ENCODE results near the gene PEPD. TPM values are rescaled to one million over a fixed set of nuclear protein-coding genes. Genes with fewer than 3 reads are reported as not detected.

The PEPD gene
- total and polyA plus RNA-seq, 4 donors, result 37.3 to 211 (median 117) TPM

GRCh38 chr19:33522371-33522662, 726 bp upstream of the PEPD start:
- Histone ChIP-seq H3K36me3 (ENCODE audit: control insufficient read depth in 4 of 4, insufficient read depth in 3 of 4, low read depth in 1 of 4, low read length in 3 of 4) (no peaks in the 10 kb centered on the region), H3K27me3 (ENCODE audit: control insufficient read depth in 4 of 4, insufficient read depth in 4 of 4, low read length in 3 of 4) (no peaks in the 10 kb centered on the region), H3K27ac (ENCODE audit: low read depth in 1 of 2, low read length in 2 of 2) (peak overlapping the region in 1 of 2 donors; percentile 4), H3K9ac (ENCODE audit: low read depth in 1 of 2, low read length in 2 of 2) (no peak overlapping the region), H3K9me3 (ENCODE audit: control insufficient read depth in 4 of 4, low read length in 3 of 4) (no peaks in the 10 kb centered on the region), H3K4me3 (ENCODE audit: low read depth in 1 of 3, low read length in 3 of 3) (peak overlapping the region; percentile 36 to 88 (median 61)), H3K4me1 (ENCODE audit: control insufficient read depth in 4 of 4, insufficient read depth in 4 of 4, low read length in 3 of 4) (peaks cover 4 to 63% (median 41%) of the 10 kb centered on the region in 4 donors)
- 87% methylated on average over 5 of the region's 5 CpGs for WGBS
- no peak for DNase-seq (ENCODE audit: low spot score)
- TF ChIP-seq TAF1 (conservative IDR thresholded peaks at IDR 0.05) (no peak), RXRA (IDR thresholded peaks at IDR 0.05) (no peak), JUND (IDR thresholded peaks at IDR 0.05) (no peak), HNF4A (conservative IDR thresholded peaks at IDR 0.05) (no peak), MAX (IDR thresholded peaks at IDR 0.05) (no peak), HNF4G (IDR thresholded peaks at IDR 0.05) (no peak), GABPA (IDR thresholded peaks at IDR 0.05 in 1 of 2, conservative IDR thresholded peaks at IDR 0.05 in 1 of 2) (no peak), SP1 (IDR thresholded peaks at IDR 0.05) (no peak), ZBTB33 (IDR thresholded peaks at IDR 0.05) (no peak), NR2F2 (IDR thresholded peaks at IDR 0.05) (no peak)

GRCh38 chr19:33520844-33521479, 629 bp downstream of the PEPD start:
- DNase-seq (ENCODE audit: low spot score), result no peak
- TF ChIP-seq JUND (IDR thresholded peaks at IDR 0.05) (peak in 1 of 2 donors; percentile 24), NR2F2 (IDR thresholded peaks at IDR 0.05) (peak; percentile 74), FOXA1 (IDR thresholded peaks at IDR 0.05) (no peak), ATF3 (IDR thresholded peaks at IDR 0.05) (no peak), HNF4A (conservative IDR thresholded peaks at IDR 0.05) (peak; percentile 98 to 99), TAF1 (conservative IDR thresholded peaks at IDR 0.05) (no peak), EGR1 (IDR thresholded peaks at IDR 0.05; ENCODE audit: low read depth in 2 of 2) (no peak), CTCF (IDR thresholded peaks at IDR 0.05; ENCODE audit: low read depth, low read length, missing input control) (no peak), GABPA (IDR thresholded peaks at IDR 0.05 in 1 of 2, conservative IDR thresholded peaks at IDR 0.05 in 1 of 2) (no peak), ZBTB33 (IDR thresholded peaks at IDR 0.05) (no peak), HNF4G (IDR thresholded peaks at IDR 0.05) (peak; percentile 97), REST (IDR thresholded peaks at IDR 0.05) (peak; percentile 76), MAX (IDR thresholded peaks at IDR 0.05) (no peak), SP1 (IDR thresholded peaks at IDR 0.05) (peak; percentile 88), YY1 (IDR thresholded peaks at IDR 0.05) (peak; percentile 23), RXRA (IDR thresholded peaks at IDR 0.05) (peak; percentile 99), RAD21 (IDR thresholded peaks at IDR 0.05) (peak in 1 of 2 donors; percentile 35)
- peak overlapping the region; percentile 69 to 88 (median 75) for H3K4me3 ChIP-seq (ENCODE audit: low read depth in 1 of 3, low read length in 3 of 3)
- peak overlapping the region in 1 of 2 donors; percentile 21 for H3K9ac ChIP-seq (ENCODE audit: low read depth in 1 of 2, low read length in 2 of 2)
- no peaks in the 10 kb centered on the region for H3K36me3 ChIP-seq (ENCODE audit: control insufficient read depth in 4 of 4, insufficient read depth in 3 of 4, low read depth in 1 of 4, low read length in 3 of 4)
- 5% methylated on average over 18 of the region's 18 CpGs for WGBS
- H3K27me3 ChIP-seq (ENCODE audit: control insufficient read depth in 4 of 4, insufficient read depth in 4 of 4, low read length in 3 of 4), result no peaks in the 10 kb centered on the region
- no peaks in the 10 kb centered on the region for H3K9me3 ChIP-seq (ENCODE audit: control insufficient read depth in 4 of 4, low read length in 3 of 4)
- peak overlapping the region; percentile 45 to 72 for H3K27ac ChIP-seq (ENCODE audit: low read depth in 1 of 2, low read length in 2 of 2)
- H3K4me1 ChIP-seq (ENCODE audit: control insufficient read depth in 4 of 4, insufficient read depth in 4 of 4, low read length in 3 of 4), result peaks cover 5 to 75% (median 48%) of the 10 kb centered on the region in 4 donors

Data from liver (tissue), 9 donors.